GM12864 (cell line): Measurements from ENCODE around the gene GTPBP2.

Experiments
- DNase-seq: peaks from one replicate; pipeline ENCODE4 v3.0.0-alpha.2; 2011; ENCODE audit warnings: low read depth
- H3K4me3 ChIP-seq: 2 replicates; pipeline ENCODE4 v1.5.1; 2011; ENCODE audit warnings: mild to moderate bottlenecking, low read depth, low read length, control low read depth
- TF ChIP-seq, protein P1 (sequence below): IDR thresholded peaks from 2 replicates; pipeline ENCODE4 v1.5.1; 2011; ENCODE audit warnings: low read depth, mild to moderate bottlenecking, moderate library complexity, low read length, control low read depth, inconsistent platforms; ENCODE audit errors: missing control alignments

Gene GTPBP2

GRCh38 chr6:43673444-43674084, 44.5 kb upstream of the GTPBP2 start:
- no peak overlapping the region for H3K4me3 ChIP-seq
- TF ChIP-seq, protein P1, sequence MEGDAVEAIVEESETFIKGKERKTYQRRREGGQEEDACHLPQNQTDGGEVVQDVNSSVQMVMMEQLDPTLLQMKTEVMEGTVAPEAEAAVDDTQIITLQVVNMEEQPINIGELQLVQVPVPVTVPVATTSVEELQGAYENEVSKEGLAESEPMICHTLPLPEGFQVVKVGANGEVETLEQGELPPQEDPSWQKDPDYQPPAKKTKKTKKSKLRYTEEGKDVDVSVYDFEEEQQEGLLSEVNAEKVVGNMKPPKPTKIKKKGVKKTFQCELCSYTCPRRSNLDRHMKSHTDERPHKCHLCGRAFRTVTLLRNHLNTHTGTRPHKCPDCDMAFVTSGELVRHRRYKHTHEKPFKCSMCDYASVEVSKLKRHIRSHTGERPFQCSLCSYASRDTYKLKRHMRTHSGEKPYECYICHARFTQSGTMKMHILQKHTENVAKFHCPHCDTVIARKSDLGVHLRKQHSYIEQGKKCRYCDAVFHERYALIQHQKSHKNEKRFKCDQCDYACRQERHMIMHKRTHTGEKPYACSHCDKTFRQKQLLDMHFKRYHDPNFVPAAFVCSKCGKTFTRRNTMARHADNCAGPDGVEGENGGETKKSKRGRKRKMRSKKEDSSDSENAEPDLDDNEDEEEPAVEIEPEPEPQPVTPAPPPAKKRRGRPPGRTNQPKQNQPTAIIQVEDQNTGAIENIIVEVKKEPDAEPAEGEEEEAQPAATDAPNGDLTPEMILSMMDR = no peak
- DNase-seq = no peak

DNA sequence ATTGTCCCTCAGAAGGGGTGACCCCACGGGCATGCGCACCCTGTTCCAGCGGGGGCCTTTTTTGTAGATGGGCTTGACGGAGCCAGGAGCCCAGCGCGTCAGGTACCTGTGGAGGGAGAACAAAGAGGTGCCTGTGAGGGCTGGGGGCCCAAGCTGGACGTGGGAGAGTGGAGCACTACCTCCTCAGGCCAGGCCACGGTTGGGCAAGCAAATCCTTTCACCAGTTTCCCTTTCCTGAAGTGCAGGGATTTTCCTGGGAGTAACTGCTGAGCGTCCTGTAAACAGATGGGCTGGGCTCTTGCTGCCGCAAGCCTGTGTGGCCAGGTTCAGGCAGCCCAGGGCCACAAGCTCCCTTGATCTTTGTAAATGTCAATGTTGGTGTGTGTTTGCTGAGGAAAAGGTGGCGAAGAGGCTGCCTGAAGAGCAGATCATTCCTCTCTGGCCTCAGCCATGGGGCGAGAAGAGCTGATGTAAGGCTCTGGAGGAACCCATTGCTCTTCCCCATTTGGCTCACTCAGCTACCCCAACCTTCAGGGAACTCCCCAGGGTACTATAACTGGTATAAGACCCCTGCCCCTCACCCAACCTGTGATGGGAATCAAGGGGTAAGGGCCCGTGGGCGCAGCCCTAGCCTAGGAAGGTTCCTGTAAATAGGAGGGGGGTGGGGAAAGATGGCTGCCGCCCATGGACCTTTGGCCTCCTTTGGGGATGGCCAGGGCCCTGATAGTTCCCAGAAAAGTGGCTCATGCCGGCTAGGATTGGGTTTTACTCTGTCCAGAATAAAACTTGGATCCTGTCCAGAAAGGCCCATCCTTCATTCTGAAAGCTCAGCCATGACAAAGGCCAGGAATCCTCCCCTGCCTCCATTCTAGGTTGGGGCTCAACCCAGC, 43.0 kb upstream of the GTPBP2 start:
- DNase-seq = no peak
- no peak overlapping the region for H3K4me3 ChIP-seq
- TF ChIP-seq, protein P1 = no peak

DNA sequence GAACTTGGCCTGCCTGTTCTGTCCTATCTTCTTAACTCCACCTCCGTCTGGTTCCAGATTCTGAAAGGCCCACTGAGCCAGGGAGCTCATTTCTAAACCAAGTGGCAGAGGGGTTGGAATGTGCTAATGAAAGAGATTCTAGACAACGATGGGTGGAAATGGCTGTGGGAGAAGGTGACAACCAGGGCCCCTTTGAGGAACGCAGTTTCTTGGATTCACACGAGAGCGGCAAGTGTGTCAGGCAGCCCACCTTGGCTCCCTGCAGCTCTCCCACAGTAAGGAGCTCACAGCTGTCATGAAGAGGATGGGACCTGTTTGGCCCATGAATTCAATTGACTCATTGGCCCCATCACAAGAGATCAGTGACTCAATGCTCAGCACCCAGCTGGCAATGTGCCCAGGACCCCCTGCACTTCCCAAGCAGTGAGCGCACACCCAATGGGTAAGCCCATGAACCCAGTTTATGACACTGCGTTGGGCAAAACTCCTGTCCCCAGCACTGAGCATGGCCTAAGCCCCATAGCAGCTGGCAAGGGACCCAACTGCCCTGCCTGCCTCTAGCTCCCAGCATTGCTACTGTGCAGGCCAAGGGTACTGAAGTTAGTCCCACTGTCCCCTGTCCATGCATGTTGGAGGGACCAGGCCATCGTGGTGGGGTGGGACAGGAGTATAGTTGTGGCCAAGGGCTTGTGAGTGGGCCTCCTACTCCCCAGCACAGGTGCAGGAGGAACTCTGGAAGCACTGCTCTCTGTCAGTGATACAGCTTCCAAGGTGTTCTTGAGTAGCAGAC, 42.1 kb upstream of the GTPBP2 start:
- no peak for DNase-seq
- TF ChIP-seq, protein P1 = no peak
- no peak overlapping the region for H3K4me3 ChIP-seq

- H3K4me3 ChIP-seq = no peak overlapping the region
- TF ChIP-seq, protein P1 = no peak
- DNase-seq = no peak
These were observed 41.5 kb upstream of the GTPBP2 start for GRCh38 chr6:43670623-43670986.

GRCh38 chr6:43669922-43670622, 41.0 kb upstream of the GTPBP2 start:
- DNase-seq = no peak
- H3K4me3 ChIP-seq = no peak overlapping the region
- TF ChIP-seq, protein P1 = no peak

DNA sequence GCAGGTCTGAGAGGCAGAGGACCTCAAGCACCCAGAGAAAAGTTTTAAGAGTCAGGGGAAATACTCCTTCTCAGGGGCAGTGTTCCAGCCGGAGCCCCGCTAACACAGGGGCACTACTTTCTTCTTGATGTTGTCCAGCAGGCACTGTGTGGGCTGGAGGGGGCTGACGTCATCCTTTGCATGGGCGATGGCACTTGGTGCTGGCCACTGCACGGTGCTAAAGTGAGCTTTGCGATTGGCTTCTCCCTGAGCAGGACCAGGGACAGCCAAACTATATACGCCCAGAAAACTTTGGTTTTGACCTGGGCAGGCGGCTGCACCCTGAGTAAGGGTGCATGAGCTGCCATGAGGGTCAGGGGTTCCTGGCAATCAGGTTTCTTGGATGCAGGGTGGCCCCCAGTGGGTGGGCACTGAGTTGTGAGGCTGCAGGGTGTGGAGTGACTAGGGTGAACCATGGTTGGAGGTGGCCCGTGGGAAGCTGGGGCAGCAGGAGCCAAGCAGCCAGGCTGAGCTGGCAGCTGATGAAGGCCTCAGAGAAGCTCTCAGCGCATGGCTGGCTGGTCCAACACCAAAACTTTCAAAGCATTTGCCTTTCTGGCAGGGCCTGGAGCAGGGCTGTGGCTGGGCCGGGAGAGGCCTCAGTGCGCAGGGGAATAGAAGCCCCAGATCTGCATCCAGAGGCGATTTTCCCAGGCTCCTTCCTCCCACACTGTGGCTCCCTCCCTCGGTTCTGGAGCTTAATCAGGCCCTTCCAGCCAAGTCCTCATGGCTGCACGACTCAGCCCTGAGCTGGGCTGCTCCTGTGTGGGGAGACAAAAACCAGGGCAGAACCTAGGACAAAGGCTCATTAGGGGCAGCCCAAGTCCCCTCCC, 40.2 kb upstream of the GTPBP2 start:
- TF ChIP-seq, protein P1 = no peak
- DNase-seq = no peak
- H3K4me3 ChIP-seq = no peak overlapping the region
